Endothelial cell of umbilical vein (primary cell): ENCODE measurements around the gene C10orf88. TPM values are rescaled to one million over a fixed set of nuclear protein-coding genes. Genes with fewer than 3 reads are reported as not detected.

ENCODE experiments used
- Bru-seq: library from RNA; stranded (reverse); fragments of 400-500 nt; gene quantifications from one replicate; lab custom pipeline; 2021; lab: Mats Ljungman, UMichigan
- BruChase-seq, 2 experiments: library from RNA; stranded (reverse); fragments of 400-500 nt; gene quantifications; one replicate each; lab custom pipeline; 2021; lab: Mats Ljungman, UMichigan
- BruUV-seq: library from RNA; stranded (reverse); fragments of 400-500 nt; replicated peaks from 2 replicates; lab custom pipeline; 2021; lab: Mats Ljungman, UMichigan
- CTCF ChIA-PET: fragments of 300-600, 350-600 bp; sonication (Branson Sonifier 250); formaldehyde crosslinking; loops from one replicate; lab custom pipeline; 2021; ENCODE audit warnings: antibody characterized with exemption, inconsistent platforms; lab: Charles Lee
- POLR2A ChIA-PET: fragments of 300-600, 350-600 bp; sonication (Branson Sonifier 250); formaldehyde crosslinking; loops from one replicate; lab custom pipeline; 2021; ENCODE audit warnings: antibody characterized with exemption, inconsistent platforms; lab: Charles Lee
- DNase-seq: peaks from one replicate; pipeline ENCODE4 v3.0.0-alpha.2; 2011; ENCODE audit warnings: low read depth, low spot score
- FAIRE-seq: peaks from 2 replicates; lab custom pipeline; 2011; peaks lifted over from hg19 to GRCh38; lab: Jason Lieb, UNC
- H2AFZ ChIP-seq: 2 replicates; pipeline ENCODE4 v1.6.0; 2012; ENCODE audit warnings: low read depth, low read length, control low read depth, inconsistent platforms
- H3K27ac ChIP-seq: 2 replicates; pipeline ENCODE4 v1.5.1; 2011; ENCODE audit warnings: low read depth, mild to moderate bottlenecking, control low read depth, low read length, moderate library complexity; ENCODE audit not compliant: insufficient read depth
- H3K27me3 ChIP-seq, 2 experiments: 2 replicates each; pipeline versions ENCODE4 v1.6.0 to v1.6.1; 2011; ENCODE audit warnings: low read length in 2 of 2, mixed read lengths in 1 of 2; ENCODE audit not compliant: control insufficient read depth in 2 of 2, insufficient read depth in 2 of 2
- H3K36me3 ChIP-seq, 2 experiments: 2 replicates in 1 of 2; 3 replicates in 1 of 2; pipeline ENCODE4 v1.5.1; 2011; ENCODE audit warnings: low read length in 2 of 2, mild to moderate bottlenecking in 1 of 2, moderate library complexity in 1 of 2; ENCODE audit not compliant: control insufficient read depth in 2 of 2, insufficient read depth in 2 of 2; ENCODE audit errors: extremely low read depth in 1 of 2
- H3K4me1 ChIP-seq: 3 replicates; pipeline ENCODE4 v1.5.1; 2011; ENCODE audit warnings: mild to moderate bottlenecking, low read length; ENCODE audit not compliant: control insufficient read depth, insufficient read depth; ENCODE audit errors: extremely low read depth
- H3K4me2 ChIP-seq: 2 replicates; pipeline ENCODE4 v1.6.1; 2011; ENCODE audit warnings: low read length, control low read depth, mixed read lengths; ENCODE audit not compliant: insufficient read depth
- H3K4me3 ChIP-seq, 3 experiments: fragments of 200-600 bp in 1 of 3; sonication (generic), shearing (Covaris generic) in 1 of 3; replicated peaks in 1 of 3; 2 replicates each; pipeline ENCODE4 v1.5.1; 2011 to 2016; ENCODE audit warnings: control low read depth in 3 of 3, low read length in 3 of 3, mild to moderate bottlenecking in 2 of 3, inconsistent platforms in 1 of 3, low read depth in 1 of 3, moderate library complexity in 1 of 3; ENCODE audit not compliant: insufficient read depth in 1 of 3
- H3K79me2 ChIP-seq: 2 replicates; pipeline ENCODE4 v1.6.0; 2012; ENCODE audit warnings: low read length, inconsistent platforms; ENCODE audit not compliant: control insufficient read depth, insufficient read depth
- H3K9ac ChIP-seq: replicated peaks from 2 replicates; pipeline ENCODE3; 2011; ENCODE audit warnings: low read length, control low read depth; ENCODE audit not compliant: insufficient read depth; ENCODE audit errors: extremely low read depth
- H3K9me1 ChIP-seq: replicated peaks from 3 replicates; pipeline ENCODE4 v1.6.0; 2011; ENCODE audit warnings: mild to moderate bottlenecking, low read length; ENCODE audit not compliant: control insufficient read depth, insufficient read depth; ENCODE audit errors: extremely low read depth
- H3K9me3 ChIP-seq: replicated peaks from 2 replicates; pipeline ENCODE4 v1.5.1; 2012; ENCODE audit warnings: low read length, inconsistent platforms; ENCODE audit not compliant: control insufficient read depth, insufficient read depth
- H4K20me1 ChIP-seq: replicated peaks from 2 replicates; pipeline ENCODE3; 2011; ENCODE audit warnings: mild to moderate bottlenecking, low read length; ENCODE audit not compliant: control insufficient read depth, insufficient read depth; ENCODE audit errors: extremely low read depth
- EZH2 ChIP-seq: IDR thresholded peaks from 2 replicates; pipeline ENCODE4 v1.6.1; 2012; ENCODE audit warnings: borderline replicate concordance, low read depth, mild to moderate bottlenecking, moderate library complexity, low read length, inconsistent platforms; ENCODE audit not compliant: severe bottlenecking
- JUN ChIP-seq: IDR thresholded peaks from 2 replicates; pipeline ENCODE4 v1.6.1; 2011; ENCODE audit warnings: borderline replicate concordance, low read depth; ENCODE audit not compliant: insufficient read length, insufficient read depth
- MAX ChIP-seq: IDR thresholded peaks from 2 replicates; pipeline ENCODE4 v1.6.1; 2011; ENCODE audit not compliant: insufficient read depth, insufficient read length
- MYC ChIP-seq: IDR thresholded peaks from one replicate; pipeline ENCODE4 v1.6.1; 2011; ENCODE audit warnings: mild to moderate bottlenecking, low read depth, low read length
- POLR2A ChIP-seq: IDR thresholded peaks from 2 replicates; pipeline ENCODE4 v1.6.1; 2012; ENCODE audit warnings: low read depth, mild to moderate bottlenecking, control low read depth, low read length
- POLR2AphosphoS5 ChIP-seq: IDR thresholded peaks from 2 replicates; pipeline ENCODE4 v1.6.1; 2012; ENCODE audit warnings: low read depth, mild to moderate bottlenecking, control low read depth, low read length, moderate library complexity; ENCODE audit not compliant: insufficient read depth
- dilution Hi-C: fragments of 300-500 bp; cut with MboI; formaldehyde crosslinking; loops from one replicate; pipeline ENCODE4 v1.15.0; 2019; ENCODE audit warnings: low sequenced_read_pairs; ENCODE audit not compliant: extremely low pct_ligation_motif_present
- intact Hi-C: fragments of 100-400 bp; cut with micrococcal nuclease; formaldehyde crosslinking; loops from one replicate; pipeline ENCODE4 v1.10.0; 2022
- long read RNA-seq: library from polyadenylated mRNA; stranded (forward); transcript quantifications from one replicate; pipeline ENCODE4 v2.0.0, GENCODE V29; 2021
- polyA minus RNA-seq, 3 experiments: library from RNA; depleted of rRNA, polyadenylated mRNA; stranded (reverse); fragments of >200 nt; gene quantifications; 1 replicate in 1 of 3; 2 replicates in 2 of 3; pipeline ENCODE4 v1.2.3, GENCODE V29; 2011
- polyA plus RNA-seq, 4 experiments: library from polyadenylated mRNA; depleted of rRNA in 3 of 4; stranded (reverse) in 3 of 4; unstranded in 1 of 4; fragments of >200 nt; gene quantifications; 2 replicates each; pipeline versions ENCODE4 v1.2.1 to v1.2.3, GENCODE V29; 2011 to 2012; ENCODE audit warnings: missing spikeins in 1 of 4
- total RNA-seq: library from RNA; stranded (reverse); gene quantifications from 2 replicates; pipeline ENCODE4 v1.2.3, GENCODE V29; 2021

The C10orf88 gene
- total RNA-seq (10.6 and 13.2 TPM in 2 replicates), polyA plus RNA-seq (2.5 and 3.6 TPM in 2 replicates), polyA minus RNA-seq (4.8 and 9.3 TPM in 2 replicates), Bru-seq, nascent RNA (percentile 83 among the genes with signal in this experiment), BruChase-seq, experiment 1, labeled RNA remaining after a 6-hour chase (percentile 66 among the genes with signal in this experiment), BruChase-seq, experiment 2, labeled RNA remaining after a 2-hour chase (percentile 78 among the genes with signal in this experiment)
- 3.4 and 3.9 TPM in 2 replicates for polyA plus RNA-seq (2011; cell fraction: cytosol; rRNA removed)
- polyA plus RNA-seq (2011; cell fraction: nucleus; rRNA removed): 6.7 and 7.2 TPM in 2 replicates
- 14.9 and 15.8 TPM in 2 replicates for polyA plus RNA-seq (2012)
- 7.8 TPM for polyA minus RNA-seq (2011; cell fraction: cytosol; rRNA and poly(A)+ RNA removed)
- polyA minus RNA-seq (2011; cell fraction: nucleus; rRNA and poly(A)+ RNA removed): 5.8 and 7.2 TPM in 2 replicates
- long read RNA-seq, transcript C10orf88-204 (6 exons, 2,482 nt): major isoform, 34 of 48 reads
- long read RNA-seq, partial matches to known transcripts: 11 of 48 reads
- long read RNA-seq, other reads (novel, unspliced or antisense): 1 of 48 reads

- H3K4me1 ChIP-seq: peaks cover 14% of the 10 kb centered on the region
- no peaks in the 10 kb centered on the region for H3K27me3 ChIP-seq
- intact Hi-C loops: loop anchor here (1.0 to 2.0 kb wide), 6 partner anchors 26 to 305 kb away; partner anchors contain the start of genes FAM24B, IKZF5 and PSTK
- H3K36me3 ChIP-seq: no peaks in the 10 kb centered on the region
- H3K79me2 ChIP-seq: peaks cover 12% of the 10 kb centered on the region
- peak; percentile 94 for FAIRE-seq
- no TSS peak for BruUV-seq
- peak; percentile 66 for TF ChIP-seq POLR2A
- TF ChIP-seq MYC: peak; percentile 35
- peak; percentile 98 for TF ChIP-seq MAX
- no peak for TF ChIP-seq JUN
- no peak for TF ChIP-seq EZH2
- TF ChIP-seq POLR2AphosphoS5: peak; percentile 76
- POLR2A ChIA-PET: no interaction called here
- no peaks in the 10 kb centered on the region for H3K9me3 ChIP-seq
- no peaks in the 10 kb centered on the region for H4K20me1 ChIP-seq
- DNase-seq: peak; percentile 99
- dilution Hi-C loops: no loop called here
- peak within 1 kb of the TSS; percentile 36 for H3K27ac ChIP-seq
- peak within 1 kb of the TSS; percentile 52 for H3K9ac ChIP-seq
- CTCF ChIA-PET: interaction anchor here (0.9 to 1.2 kb wide), 3 partner anchors 26 to 305 kb away, joined by 3 to 6 read pairs (median 3); partner anchors contain the start of gene PSTK
- peak within 1 kb of the TSS; percentile 90 for H3K4me2 ChIP-seq
- peak within 1 kb of the TSS; percentile 47 to 78 (median 74) for H3K4me3 ChIP-seq
- peak within 1 kb of the TSS; percentile 98 for H2AFZ ChIP-seq
- no peaks in the 10 kb centered on the region for H3K9me1 ChIP-seq
These were observed at the start of gene C10orf88 for GRCh38 chr10:122953902-122954730. Gene C10orf88 (minus strand): TSS chr10:122954227. CDS start chr10:122954178, 49 bp downstream.
